Measurements from ENCODE around the gene CAMTA1.

GRCh38 chr1:7018826-7019225 lies 233.6 kb downstream of the CAMTA1 start:
- no peak for TF ChIP-seq CTCF (conservative IDR thresholded peaks at IDR 0.05; ENCODE audit: low read length)
- no peak for TF ChIP-seq EZH2phosphoT487 (IDR thresholded peaks at IDR 0.05; ENCODE audit: borderline replicate concordance, low read depth, low read length)
